Measurements from ENCODE around the gene SGK1.
"Not testable (repeated sequence)": the region's sequence is repeated elsewhere in the genome, so short reads cannot be mapped to it uniquely, and the experiment has no call there.

The SGK1 gene

GRCh38 chr6:134256862-134257261, 61.0 kb downstream of the SGK1 start:
- DNase-seq (ENCODE audit: low read depth in 3 of 3, low spot score in 1 of 3), result no peak

- not testable (repeated sequence) for DNase-seq (ENCODE audit: low read depth in 3 of 3, low spot score in 1 of 3)
These were observed 62.6 kb downstream of the SGK1 start for GRCh38 chr6:134255280-134255679.

- DNase-seq (ENCODE audit: low read depth in 3 of 3, low spot score in 1 of 3), result no peak
These were observed 63.8 kb downstream of the SGK1 start for GRCh38 chr6:134254118-134254517.

- DNase-seq (ENCODE audit: low read depth in 3 of 3, low spot score in 1 of 3), result no peak
These were observed 64.2 kb downstream of the SGK1 start for GRCh38 chr6:134253681-134254080.

- DNase-seq (ENCODE audit: low read depth in 3 of 3, low spot score in 1 of 3), result no peak
These were observed 66.6 kb downstream of the SGK1 start for GRCh38 chr6:134251320-134251719.

GRCh38 chr6:134250776-134251175, 67.1 kb downstream of the SGK1 start:
- no peak for DNase-seq (ENCODE audit: low read depth in 3 of 3, low spot score in 1 of 3)

- DNase-seq (ENCODE audit: low read depth in 3 of 3, low spot score in 1 of 3), result no peak
These were observed 67.9 kb downstream of the SGK1 start for GRCh38 chr6:134249759-134250602.

GRCh38 chr6:134249239-134249758, 68.6 kb downstream of the SGK1 start:
- DNase-seq (ENCODE audit: low read depth in 3 of 3, low spot score in 1 of 3), result no peak

GRCh38 chr6:134247844-134248580, 69.9 kb downstream of the SGK1 start:
- no peak for DNase-seq (ENCODE audit: low read depth in 3 of 3, low spot score in 1 of 3)

GRCh38 chr6:134247231-134247833, 70.6 kb downstream of the SGK1 start:
- peak; percentile 22 to 52 (median 40) for DNase-seq (ENCODE audit: low read depth in 3 of 3, low spot score in 1 of 3)

- no peak for DNase-seq (ENCODE audit: low read depth in 3 of 3, low spot score in 1 of 3)
These were observed 72.2 kb downstream of the SGK1 start for GRCh38 chr6:134245706-134246105.

- DNase-seq (ENCODE audit: low read depth in 3 of 3, low spot score in 1 of 3), result no peak
These were observed 72.9 kb downstream of the SGK1 start for GRCh38 chr6:134245041-134245440.

- peak; percentile 43 to 73 (median 69) for DNase-seq (ENCODE audit: low read depth in 3 of 3, low spot score in 1 of 3)
These were observed 77.1 kb downstream of the SGK1 start for GRCh38 chr6:134240665-134241431.

GRCh38 chr6:134238960-134239795, 78.7 kb downstream of the SGK1 start:
- DNase-seq (ENCODE audit: low read depth in 3 of 3, low spot score in 1 of 3), result no peak

GRCh38 chr6:134238006-134238405, 79.9 kb downstream of the SGK1 start:
- DNase-seq (ENCODE audit: low read depth in 3 of 3, low spot score in 1 of 3), result no peak

- DNase-seq (ENCODE audit: low read depth in 3 of 3, low spot score in 1 of 3), result no peak
These were observed 81.8 kb downstream of the SGK1 start for GRCh38 chr6:134235937-134236751.

GRCh38 chr6:134235334-134235733, 82.6 kb downstream of the SGK1 start:
- DNase-seq (ENCODE audit: low read depth in 3 of 3, low spot score in 1 of 3), result not testable (repeated sequence)

- no peak for DNase-seq (ENCODE audit: low read depth in 3 of 3, low spot score in 1 of 3)
These were observed 84.5 kb downstream of the SGK1 start for GRCh38 chr6:134233180-134233955.

Data from stimulated activated CD4-positive, alpha-beta T cell treated with anti-CD3 and anti-CD28 coated beads, TNF-alpha, amount 100 ng/mL, for 1 hour (primary cell).